WERI-Rb-1 (cell line): ENCODE measurements around the gene ITGA1.

ENCODE experiments used
- DNase-seq: peaks from one replicate; pipeline ENCODE4 v3.0.0-alpha.2; 2020
- H3K27ac ChIP-seq: fragments of 250-450 bp; sonication (Bioruptor Pico); 2 replicates; pipeline ENCODE4 v1.5.1; 2020; ENCODE audit warnings: mild to moderate bottlenecking, moderate library complexity
- H3K27me3 ChIP-seq: fragments of 250-450 bp; sonication (Bioruptor Pico); 2 replicates; pipeline ENCODE4 v1.5.1; 2021; ENCODE audit warnings: mild to moderate bottlenecking, low read depth, moderate library complexity; ENCODE audit not compliant: insufficient read depth, severe bottlenecking
- H3K36me3 ChIP-seq: fragments of 250-450 bp; sonication (Bioruptor Pico); 2 replicates; pipeline ENCODE4 v1.5.1; 2020; ENCODE audit warnings: mild to moderate bottlenecking, moderate library complexity
- H3K4me3 ChIP-seq: 2 replicates; pipeline ENCODE4 v1.5.1; 2011; ENCODE audit warnings: low read depth, mild to moderate bottlenecking, control low read depth, low read length
- H3K9me3 ChIP-seq: fragments of 250-450 bp; sonication (Bioruptor Pico); 2 replicates; pipeline ENCODE4 v1.5.1; 2021; ENCODE audit warnings: mild to moderate bottlenecking, moderate library complexity; ENCODE audit not compliant: severe bottlenecking
- CTCF ChIP-seq: IDR thresholded peaks from 2 replicates; pipeline ENCODE4 v1.5.1; 2011; ENCODE audit warnings: low read depth, mild to moderate bottlenecking, control low read depth, inconsistent platforms, low read length

The ITGA1 gene

GRCh38 chr5:53008751-53009150, 221.0 kb downstream of the ITGA1 start:
- no peaks in the 10 kb centered on the region for H3K9me3 ChIP-seq
- H3K27ac ChIP-seq: no peak overlapping the region
- H3K36me3 ChIP-seq: no peaks in the 10 kb centered on the region
- DNase-seq: no peak
- no peaks in the 10 kb centered on the region for H3K27me3 ChIP-seq
- TF ChIP-seq CTCF: no peak
- H3K4me3 ChIP-seq: no peak overlapping the region
